ENCODE results near the gene MAP2K3. TPM values are rescaled to one million over a fixed set of nuclear protein-coding genes. Genes with fewer than 3 reads are reported as not detected.
"Not testable (repeated sequence)": the region's sequence is repeated elsewhere in the genome, so short reads cannot be mapped to it uniquely, and the experiment has no call there.

The MAP2K3 gene
- polyA plus RNA-seq, 3 donors, result 107 to 166 (median 164) TPM

- H3K4me3 Mint-ChIP-seq; H3K4me2 ChIP-seq (replicated peaks; ENCODE audit: extremely low read depth, low read length, poor library complexity, severe bottlenecking); H3K9me3 ChIP-seq (replicated peaks in 1 of 2; ENCODE audit: control insufficient read depth in 1 of 2, insufficient read depth in 1 of 2, low read length in 2 of 2); H2AFZ ChIP-seq (ENCODE audit: insufficient read depth, low read depth, low read length, poor library complexity, severe bottlenecking); H3K9me3 Mint-ChIP-seq; H3K4me1 ChIP-seq (ENCODE audit: control insufficient read depth in 1 of 2, insufficient read depth in 2 of 2, low read length in 2 of 2); H3K9ac ChIP-seq (ENCODE audit: insufficient read depth, low read length, poor library complexity, severe bottlenecking); H4K20me1 ChIP-seq (ENCODE audit: insufficient read depth, low read length); H3K27me3 ChIP-seq (ENCODE audit: control insufficient read depth in 2 of 2, insufficient read depth in 2 of 2, low read length in 2 of 2); DNase-seq; H3K79me2 ChIP-seq (ENCODE audit: insufficient read depth, low read length); H3K4me1 Mint-ChIP-seq; H3K4me3 ChIP-seq (replicated peaks in 1 of 3; ENCODE audit: low read depth in 2 of 3, low read length in 3 of 3); H3K27ac ChIP-seq (ENCODE audit: low read depth in 1 of 2, low read length in 2 of 2); H3K36me3 Mint-ChIP-seq; H3K27ac Mint-ChIP-seq; H3K36me3 ChIP-seq (replicated peaks in 1 of 2; ENCODE audit: control insufficient read depth in 1 of 2, insufficient read depth in 2 of 2, low read length in 2 of 2); intact Hi-C loops (cut with micrococcal nuclease): not testable (repeated sequence)
- H3K27me3 Mint-ChIP-seq (ENCODE audit: low read depth in 3 of 3), result peaks cover 0 to 11% (median 10%) of the 10 kb centered on the region in 3 donors
- WGBS (ENCODE audit: insufficient coverage), result 89% methylated on average over 3 of the region's 8 CpGs
Observed at GRCh38 chr17:21341925-21342540, 57.5 kb downstream of the MAP2K3 start.

DNA sequence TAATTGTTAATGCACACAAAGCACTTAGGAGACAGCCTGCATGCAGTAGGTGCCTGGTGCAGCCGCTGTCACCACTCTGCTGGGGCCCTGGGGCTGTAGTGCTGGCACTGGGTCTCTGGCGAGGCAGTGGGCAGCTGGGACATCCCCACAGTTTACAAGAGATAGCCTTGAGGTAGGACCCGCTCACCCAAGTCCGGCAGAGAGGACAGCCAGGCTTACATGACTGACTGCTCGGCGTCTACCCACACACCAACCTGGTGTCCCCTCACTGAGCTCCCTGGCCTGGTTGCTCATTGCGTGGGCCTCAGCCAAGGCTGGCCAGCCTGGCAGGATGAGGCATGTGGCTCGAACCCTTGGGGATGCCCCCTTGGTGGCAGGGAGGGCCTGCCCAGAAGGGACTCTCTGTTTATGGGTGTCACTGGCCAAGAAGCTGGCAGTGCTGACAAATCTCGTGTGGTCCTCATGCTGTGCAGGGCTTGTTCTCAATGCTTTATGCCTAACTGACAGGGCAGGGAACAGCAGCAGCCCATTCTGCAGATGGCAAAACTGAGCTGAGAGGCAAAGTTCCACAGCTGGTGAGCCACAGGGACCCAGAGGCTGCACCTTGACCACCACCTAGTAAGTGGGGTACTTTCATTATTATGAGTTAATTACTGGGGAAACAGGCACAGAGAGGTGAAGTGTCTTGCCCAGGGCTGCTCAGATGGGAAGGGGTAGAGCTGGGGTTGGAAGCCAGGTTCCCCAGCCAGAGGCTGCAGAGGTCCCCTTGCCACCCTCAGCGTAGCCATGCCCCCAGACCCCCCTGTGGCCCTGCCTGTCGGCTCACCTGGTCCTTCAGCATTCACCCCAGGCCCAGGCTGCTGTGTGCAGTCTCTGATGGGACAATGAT, 58.8 kb downstream of the MAP2K3 start:
- H3K79me2 ChIP-seq (ENCODE audit: insufficient read depth, low read length); H3K9ac ChIP-seq (ENCODE audit: insufficient read depth, low read length, poor library complexity, severe bottlenecking); H3K36me3 ChIP-seq (replicated peaks in 1 of 2; ENCODE audit: control insufficient read depth in 1 of 2, insufficient read depth in 2 of 2, low read length in 2 of 2); H3K27me3 Mint-ChIP-seq (ENCODE audit: low read depth in 3 of 3); H3K27ac Mint-ChIP-seq; H2AFZ ChIP-seq (ENCODE audit: insufficient read depth, low read depth, low read length, poor library complexity, severe bottlenecking); H3K4me3 Mint-ChIP-seq; H4K20me1 ChIP-seq (ENCODE audit: insufficient read depth, low read length); H3K27ac ChIP-seq (ENCODE audit: low read depth in 1 of 2, low read length in 2 of 2); H3K4me3 ChIP-seq (replicated peaks in 1 of 3; ENCODE audit: low read depth in 2 of 3, low read length in 3 of 3); H3K4me2 ChIP-seq (replicated peaks; ENCODE audit: extremely low read depth, low read length, poor library complexity, severe bottlenecking); intact Hi-C loops (cut with micrococcal nuclease); H3K9me3 ChIP-seq (replicated peaks in 1 of 2; ENCODE audit: control insufficient read depth in 1 of 2, insufficient read depth in 1 of 2, low read length in 2 of 2); H3K4me1 Mint-ChIP-seq; H3K36me3 Mint-ChIP-seq; DNase-seq; H3K4me1 ChIP-seq (ENCODE audit: control insufficient read depth in 1 of 2, insufficient read depth in 2 of 2, low read length in 2 of 2); H3K9me3 Mint-ChIP-seq; H3K27me3 ChIP-seq (ENCODE audit: control insufficient read depth in 2 of 2, insufficient read depth in 2 of 2, low read length in 2 of 2): not testable (repeated sequence)
- WGBS (ENCODE audit: insufficient coverage), result 82% methylated on average over 7 of the region's 11 CpGs

- H2AFZ ChIP-seq (ENCODE audit: insufficient read depth, low read depth, low read length, poor library complexity, severe bottlenecking); H3K4me1 ChIP-seq (ENCODE audit: control insufficient read depth in 1 of 2, insufficient read depth in 2 of 2, low read length in 2 of 2); H3K4me3 ChIP-seq (replicated peaks in 1 of 3; ENCODE audit: low read depth in 2 of 3, low read length in 3 of 3); H3K79me2 ChIP-seq (ENCODE audit: insufficient read depth, low read length); H3K4me3 Mint-ChIP-seq; H3K36me3 Mint-ChIP-seq; H3K9me3 ChIP-seq (replicated peaks in 1 of 2; ENCODE audit: control insufficient read depth in 1 of 2, insufficient read depth in 1 of 2, low read length in 2 of 2); H3K27ac Mint-ChIP-seq; intact Hi-C loops (cut with micrococcal nuclease); H3K9me3 Mint-ChIP-seq; H3K4me1 Mint-ChIP-seq; H3K4me2 ChIP-seq (replicated peaks; ENCODE audit: extremely low read depth, low read length, poor library complexity, severe bottlenecking); H3K9ac ChIP-seq (ENCODE audit: insufficient read depth, low read length, poor library complexity, severe bottlenecking); H3K36me3 ChIP-seq (replicated peaks in 1 of 2; ENCODE audit: control insufficient read depth in 1 of 2, insufficient read depth in 2 of 2, low read length in 2 of 2); H3K27ac ChIP-seq (ENCODE audit: low read depth in 1 of 2, low read length in 2 of 2); H3K27me3 Mint-ChIP-seq (ENCODE audit: low read depth in 3 of 3); H4K20me1 ChIP-seq (ENCODE audit: insufficient read depth, low read length); H3K27me3 ChIP-seq (ENCODE audit: control insufficient read depth in 2 of 2, insufficient read depth in 2 of 2, low read length in 2 of 2); DNase-seq: not testable (repeated sequence)
- WGBS (ENCODE audit: insufficient coverage), result no CpG with 5 or more reads among the region's 4 CpGs
Observed at GRCh38 chr17:21344801-21345200, 60.3 kb downstream of the MAP2K3 start.
